SK-N-SH (cell line): ENCODE data around the gene LCE4A.

Source experiments
- MEF2A ChIP-seq: IDR thresholded peaks from 2 replicates; pipeline ENCODE4 v1.4.0; 2012; ENCODE audit warnings: low read depth, borderline replicate concordance
- RAD21 ChIP-seq: IDR thresholded peaks from 2 replicates; pipeline ENCODE4 v1.6.1; 2012; ENCODE audit warnings: mild to moderate bottlenecking, low read length
- RCOR1 ChIP-seq: fragments of 150-350 bp; IDR thresholded peaks from 2 replicates; pipeline ENCODE4 v1.6.1; 2017; ENCODE audit warnings: antibody characterized with exemption, low read length
- RFX5 ChIP-seq: IDR thresholded peaks from 2 replicates; pipeline ENCODE4 v1.6.1; 2012; ENCODE audit warnings: mild to moderate bottlenecking, improper control_type of control experiment, low read length
- TAF1 ChIP-seq: IDR thresholded peaks from 2 replicates; pipeline ENCODE4 v1.6.1; 2012; ENCODE audit warnings: low read depth, mild to moderate bottlenecking, low read length, moderate library complexity, borderline replicate concordance
- TF ChIP-seq, protein P1 (sequence below): IDR thresholded peaks from 2 replicates; pipeline ENCODE4 v1.4.0; 2012; ENCODE audit warnings: low read depth, borderline replicate concordance
- TF ChIP-seq, protein P2 (sequence below): fragments of 200-600 bp; sonication (generic); IDR thresholded peaks from 2 replicates; pipeline ENCODE4 v1.6.1; 2017; ENCODE audit warnings: antibody characterized with exemption, mild to moderate bottlenecking, moderate library complexity

DNA sequence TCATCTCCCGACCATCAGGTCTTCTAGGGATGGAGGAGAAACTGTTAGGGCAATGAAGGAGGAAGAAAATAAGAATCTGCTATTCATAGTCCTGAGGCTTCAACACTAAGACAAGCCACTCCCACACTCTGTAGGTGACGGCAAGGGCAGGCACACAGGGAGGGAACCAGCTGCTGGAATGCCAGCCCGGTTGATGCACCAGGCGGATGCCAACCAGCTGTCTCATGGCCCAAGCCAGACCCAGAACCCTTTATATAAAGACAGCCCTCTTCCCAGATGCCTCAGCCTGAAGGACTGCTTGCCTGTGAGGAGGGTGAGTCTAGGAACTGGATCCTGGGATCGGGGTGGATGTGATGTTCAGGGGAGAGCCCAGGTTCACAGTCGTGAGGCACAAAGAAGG is 49.8 kb downstream of the LCE4A start, which contains the start of gene KPRP:
- TF ChIP-seq, protein P1, sequence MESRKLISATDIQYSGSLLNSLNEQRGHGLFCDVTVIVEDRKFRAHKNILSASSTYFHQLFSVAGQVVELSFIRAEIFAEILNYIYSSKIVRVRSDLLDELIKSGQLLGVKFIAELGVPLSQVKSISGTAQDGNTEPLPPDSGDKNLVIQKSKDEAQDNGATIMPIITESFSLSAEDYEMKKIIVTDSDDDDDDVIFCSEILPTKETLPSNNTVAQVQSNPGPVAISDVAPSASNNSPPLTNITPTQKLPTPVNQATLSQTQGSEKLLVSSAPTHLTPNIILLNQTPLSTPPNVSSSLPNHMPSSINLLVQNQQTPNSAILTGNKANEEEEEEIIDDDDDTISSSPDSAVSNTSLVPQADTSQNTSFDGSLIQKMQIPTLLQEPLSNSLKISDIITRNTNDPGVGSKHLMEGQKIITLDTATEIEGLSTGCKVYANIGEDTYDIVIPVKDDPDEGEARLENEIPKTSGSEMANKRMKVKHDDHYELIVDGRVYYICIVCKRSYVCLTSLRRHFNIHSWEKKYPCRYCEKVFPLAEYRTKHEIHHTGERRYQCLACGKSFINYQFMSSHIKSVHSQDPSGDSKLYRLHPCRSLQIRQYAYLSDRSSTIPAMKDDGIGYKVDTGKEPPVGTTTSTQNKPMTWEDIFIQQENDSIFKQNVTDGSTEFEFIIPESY = no peak
- no peak for TF ChIP-seq RAD21
- TF ChIP-seq, protein P2, sequence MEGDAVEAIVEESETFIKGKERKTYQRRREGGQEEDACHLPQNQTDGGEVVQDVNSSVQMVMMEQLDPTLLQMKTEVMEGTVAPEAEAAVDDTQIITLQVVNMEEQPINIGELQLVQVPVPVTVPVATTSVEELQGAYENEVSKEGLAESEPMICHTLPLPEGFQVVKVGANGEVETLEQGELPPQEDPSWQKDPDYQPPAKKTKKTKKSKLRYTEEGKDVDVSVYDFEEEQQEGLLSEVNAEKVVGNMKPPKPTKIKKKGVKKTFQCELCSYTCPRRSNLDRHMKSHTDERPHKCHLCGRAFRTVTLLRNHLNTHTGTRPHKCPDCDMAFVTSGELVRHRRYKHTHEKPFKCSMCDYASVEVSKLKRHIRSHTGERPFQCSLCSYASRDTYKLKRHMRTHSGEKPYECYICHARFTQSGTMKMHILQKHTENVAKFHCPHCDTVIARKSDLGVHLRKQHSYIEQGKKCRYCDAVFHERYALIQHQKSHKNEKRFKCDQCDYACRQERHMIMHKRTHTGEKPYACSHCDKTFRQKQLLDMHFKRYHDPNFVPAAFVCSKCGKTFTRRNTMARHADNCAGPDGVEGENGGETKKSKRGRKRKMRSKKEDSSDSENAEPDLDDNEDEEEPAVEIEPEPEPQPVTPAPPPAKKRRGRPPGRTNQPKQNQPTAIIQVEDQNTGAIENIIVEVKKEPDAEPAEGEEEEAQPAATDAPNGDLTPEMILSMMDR = no peak
- TF ChIP-seq TAF1 = no peak
- TF ChIP-seq RFX5 = no peak
- TF ChIP-seq MEF2A = no peak
- TF ChIP-seq RCOR1 = no peak
